Gastrocnemius medialis (tissue), 4 donors: ENCODE data around the gene GADD45B.

ENCODE experiments used
- POLR2A ChIP-seq, 2 donors: fragments of 450-650 bp; IDR thresholded peaks; one replicate each; pipeline ENCODE4 v1.6.1; 2017; ENCODE audit warnings: antibody characterized with exemption in 2 of 2, mild to moderate bottlenecking in 2 of 2, moderate library complexity in 2 of 2
- TF ChIP-seq, protein P1 (sequence below), 5 experiments: fragments of 450-650 bp in 3 of 5; fragments of 200-600 bp in 2 of 5; sonication (generic) in 2 of 5; IDR thresholded peaks in 4 of 5; conservative IDR thresholded peaks in 1 of 5; 1 replicate in 4 of 5; 2 replicates in 1 of 5; pipeline ENCODE4 v1.5.1; 2016 to 2019; ENCODE audit warnings: antibody characterized with exemption in 5 of 5, mild to moderate bottlenecking in 3 of 5, moderate library complexity in 3 of 5

DNA sequence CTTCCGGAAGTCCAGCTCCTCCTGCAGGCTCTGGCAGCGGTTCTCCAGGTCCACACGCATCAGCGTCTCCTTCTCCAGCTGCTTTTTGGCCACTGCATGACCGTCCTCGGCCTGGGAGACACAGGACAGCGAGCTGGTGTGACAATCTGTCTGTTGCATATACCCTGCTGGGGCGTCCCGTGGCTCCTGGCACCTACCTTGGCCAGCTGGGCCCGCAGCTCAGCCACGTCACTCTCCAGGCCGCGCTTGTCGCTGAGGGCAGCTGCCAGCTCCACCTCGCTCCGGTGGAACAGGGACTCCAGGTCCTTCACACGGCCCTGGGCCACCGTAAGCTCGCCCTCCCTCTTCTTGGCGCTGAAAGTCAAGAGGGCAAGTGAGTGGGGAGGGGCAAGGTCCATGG, 37.7 kb upstream of the GADD45B start:
- TF ChIP-seq, protein P1, sequence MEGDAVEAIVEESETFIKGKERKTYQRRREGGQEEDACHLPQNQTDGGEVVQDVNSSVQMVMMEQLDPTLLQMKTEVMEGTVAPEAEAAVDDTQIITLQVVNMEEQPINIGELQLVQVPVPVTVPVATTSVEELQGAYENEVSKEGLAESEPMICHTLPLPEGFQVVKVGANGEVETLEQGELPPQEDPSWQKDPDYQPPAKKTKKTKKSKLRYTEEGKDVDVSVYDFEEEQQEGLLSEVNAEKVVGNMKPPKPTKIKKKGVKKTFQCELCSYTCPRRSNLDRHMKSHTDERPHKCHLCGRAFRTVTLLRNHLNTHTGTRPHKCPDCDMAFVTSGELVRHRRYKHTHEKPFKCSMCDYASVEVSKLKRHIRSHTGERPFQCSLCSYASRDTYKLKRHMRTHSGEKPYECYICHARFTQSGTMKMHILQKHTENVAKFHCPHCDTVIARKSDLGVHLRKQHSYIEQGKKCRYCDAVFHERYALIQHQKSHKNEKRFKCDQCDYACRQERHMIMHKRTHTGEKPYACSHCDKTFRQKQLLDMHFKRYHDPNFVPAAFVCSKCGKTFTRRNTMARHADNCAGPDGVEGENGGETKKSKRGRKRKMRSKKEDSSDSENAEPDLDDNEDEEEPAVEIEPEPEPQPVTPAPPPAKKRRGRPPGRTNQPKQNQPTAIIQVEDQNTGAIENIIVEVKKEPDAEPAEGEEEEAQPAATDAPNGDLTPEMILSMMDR (IDR thresholded peaks at IDR 0.05 in 4 of 5, conservative IDR thresholded peaks at IDR 0.05 in 1 of 5), result no peak
- TF ChIP-seq POLR2A (IDR thresholded peaks at IDR 0.05), result no peak
